PC-3 (cell line): ENCODE results near the gene ETV7.

Experiments used
- EZH2 ChIP-seq: fragments of 300-600 bp; sonication (generic); IDR thresholded peaks from one replicate; pipeline ENCODE4 v1.6.1; 2017; ENCODE audit warnings: antibody characterized with exemption, mild to moderate bottlenecking, low read length; ENCODE audit not compliant: unreplicated experiment
- TF ChIP-seq, protein P1 (sequence below): fragments of 300-600 bp; sonication (generic); conservative IDR thresholded peaks from 2 replicates; pipeline ENCODE4 v1.5.1; 2017; ENCODE audit warnings: antibody characterized with exemption, low read depth, mild to moderate bottlenecking, low read length

GRCh38 chr6:36376183-36376582 lies 11.3 kb downstream of the ETV7 start:
- TF ChIP-seq EZH2: no peak
- TF ChIP-seq, protein P1, sequence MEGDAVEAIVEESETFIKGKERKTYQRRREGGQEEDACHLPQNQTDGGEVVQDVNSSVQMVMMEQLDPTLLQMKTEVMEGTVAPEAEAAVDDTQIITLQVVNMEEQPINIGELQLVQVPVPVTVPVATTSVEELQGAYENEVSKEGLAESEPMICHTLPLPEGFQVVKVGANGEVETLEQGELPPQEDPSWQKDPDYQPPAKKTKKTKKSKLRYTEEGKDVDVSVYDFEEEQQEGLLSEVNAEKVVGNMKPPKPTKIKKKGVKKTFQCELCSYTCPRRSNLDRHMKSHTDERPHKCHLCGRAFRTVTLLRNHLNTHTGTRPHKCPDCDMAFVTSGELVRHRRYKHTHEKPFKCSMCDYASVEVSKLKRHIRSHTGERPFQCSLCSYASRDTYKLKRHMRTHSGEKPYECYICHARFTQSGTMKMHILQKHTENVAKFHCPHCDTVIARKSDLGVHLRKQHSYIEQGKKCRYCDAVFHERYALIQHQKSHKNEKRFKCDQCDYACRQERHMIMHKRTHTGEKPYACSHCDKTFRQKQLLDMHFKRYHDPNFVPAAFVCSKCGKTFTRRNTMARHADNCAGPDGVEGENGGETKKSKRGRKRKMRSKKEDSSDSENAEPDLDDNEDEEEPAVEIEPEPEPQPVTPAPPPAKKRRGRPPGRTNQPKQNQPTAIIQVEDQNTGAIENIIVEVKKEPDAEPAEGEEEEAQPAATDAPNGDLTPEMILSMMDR: no peak
